Measurements from ENCODE around the gene ABHD17A. TPM values are rescaled to one million over a fixed set of nuclear protein-coding genes. Genes with fewer than 3 reads are reported as not detected.

The ABHD17A gene
- total and polyA plus RNA-seq, 9 of the 15 experiments (the other 6 are each of a cell fraction or from before 2014, with no cell fraction given) = 0.04 to 135 (median 21.8) TPM; not detected in 1

GRCh38 chr19:1904860-1905109 is 19.5 kb upstream of the ABHD17A start (continued):
- TF ChIP-seq MYC (IDR thresholded peaks at IDR 0.05; ENCODE audit: low read depth, low read length) = no peak
- TF ChIP-seq MYC (CRISPR knock-in tag; IDR thresholded peaks at IDR 0.05; ENCODE audit: borderline replicate concordance, low read depth) = no peak
- TF ChIP-seq ELK1 (CRISPR knock-in tag; IDR thresholded peaks at IDR 0.05) = no peak
- TF ChIP-seq, protein P1, sequence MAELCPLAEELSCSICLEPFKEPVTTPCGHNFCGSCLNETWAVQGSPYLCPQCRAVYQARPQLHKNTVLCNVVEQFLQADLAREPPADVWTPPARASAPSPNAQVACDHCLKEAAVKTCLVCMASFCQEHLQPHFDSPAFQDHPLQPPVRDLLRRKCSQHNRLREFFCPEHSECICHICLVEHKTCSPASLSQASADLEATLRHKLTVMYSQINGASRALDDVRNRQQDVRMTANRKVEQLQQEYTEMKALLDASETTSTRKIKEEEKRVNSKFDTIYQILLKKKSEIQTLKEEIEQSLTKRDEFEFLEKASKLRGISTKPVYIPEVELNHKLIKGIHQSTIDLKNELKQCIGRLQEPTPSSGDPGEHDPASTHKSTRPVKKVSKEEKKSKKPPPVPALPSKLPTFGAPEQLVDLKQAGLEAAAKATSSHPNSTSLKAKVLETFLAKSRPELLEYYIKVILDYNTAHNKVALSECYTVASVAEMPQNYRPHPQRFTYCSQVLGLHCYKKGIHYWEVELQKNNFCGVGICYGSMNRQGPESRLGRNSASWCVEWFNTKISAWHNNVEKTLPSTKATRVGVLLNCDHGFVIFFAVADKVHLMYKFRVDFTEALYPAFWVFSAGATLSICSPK (IDR thresholded peaks at IDR 0.05; ENCODE audit: borderline replicate concordance) = peak; percentile 7; the same call in 1 of the 2 replicates
- TF ChIP-seq, protein P2, sequence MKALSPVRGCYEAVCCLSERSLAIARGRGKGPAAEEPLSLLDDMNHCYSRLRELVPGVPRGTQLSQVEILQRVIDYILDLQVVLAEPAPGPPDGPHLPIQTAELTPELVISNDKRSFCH (CRISPR knock-in tag; IDR thresholded peaks at IDR 0.05) = no peak
- TF ChIP-seq, protein P2 (tag; IDR thresholded peaks at IDR 0.05) = no peak
- no peak for TF ChIP-seq MXD1 (CRISPR knock-in tag; IDR thresholded peaks at IDR 0.05; ENCODE audit: borderline replicate concordance, poor library complexity, severe bottlenecking)
- TF ChIP-seq ZNF717 (CRISPR knock-in tag; IDR thresholded peaks at IDR 0.05) = no peak
- 0 out of 2 replicates have a peak, but pooled peaks have one; percentile 14 for TF ChIP-seq NR2C1 (IDR thresholded peaks at IDR 0.05)
- no peak for TF ChIP-seq NR2C1 (tag; IDR thresholded peaks at IDR 0.05)
- TF ChIP-seq, protein P3, sequence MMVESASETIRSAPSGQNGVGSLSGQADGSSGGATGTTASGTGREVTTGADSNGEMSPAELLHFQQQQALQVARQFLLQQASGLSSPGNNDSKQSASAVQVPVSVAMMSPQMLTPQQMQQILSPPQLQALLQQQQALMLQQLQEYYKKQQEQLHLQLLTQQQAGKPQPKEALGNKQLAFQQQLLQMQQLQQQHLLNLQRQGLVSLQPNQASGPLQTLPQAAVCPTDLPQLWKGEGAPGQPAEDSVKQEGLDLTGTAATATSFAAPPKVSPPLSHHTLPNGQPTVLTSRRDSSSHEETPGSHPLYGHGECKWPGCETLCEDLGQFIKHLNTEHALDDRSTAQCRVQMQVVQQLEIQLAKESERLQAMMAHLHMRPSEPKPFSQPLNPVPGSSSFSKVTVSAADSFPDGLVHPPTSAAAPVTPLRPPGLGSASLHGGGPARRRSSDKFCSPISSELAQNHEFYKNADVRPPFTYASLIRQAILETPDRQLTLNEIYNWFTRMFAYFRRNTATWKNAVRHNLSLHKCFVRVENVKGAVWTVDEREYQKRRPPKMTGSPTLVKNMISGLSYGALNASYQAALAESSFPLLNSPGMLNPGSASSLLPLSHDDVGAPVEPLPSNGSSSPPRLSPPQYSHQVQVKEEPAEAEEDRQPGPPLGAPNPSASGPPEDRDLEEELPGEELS (CRISPR knock-in tag; IDR thresholded peaks at IDR 0.05; ENCODE audit: borderline replicate concordance) = no peak
- 0 out of 2 replicates have a peak, but pooled peaks have one; percentile 24 for TF ChIP-seq PHB2 (IDR thresholded peaks at IDR 0.05; ENCODE audit: low read depth)
- TF ChIP-seq CBX1 (IDR thresholded peaks at IDR 0.05; ENCODE audit: low read depth) = peak; percentile 90
- peak; percentile 5; the same call in 1 of the 2 replicates for TF ChIP-seq TEAD4 (IDR thresholded peaks at IDR 0.05; ENCODE audit: low read length)
- no peak for TF ChIP-seq TEAD4 (CRISPR knock-in tag; IDR thresholded peaks at IDR 0.05; ENCODE audit: borderline replicate concordance)
- TF ChIP-seq, protein P4, sequence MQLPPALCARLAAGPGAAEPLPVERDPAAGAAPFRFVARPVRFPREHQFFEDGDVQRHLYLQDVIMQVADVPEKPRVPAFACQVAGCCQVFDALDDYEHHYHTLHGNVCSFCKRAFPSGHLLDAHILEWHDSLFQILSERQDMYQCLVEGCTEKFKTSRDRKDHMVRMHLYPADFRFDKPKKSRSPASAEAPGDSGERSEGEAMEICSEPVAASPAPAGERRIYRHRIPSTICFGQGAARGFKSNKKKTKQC (CRISPR knock-in tag; IDR thresholded peaks at IDR 0.05) = no peak
- no peak for TF ChIP-seq THAP12 (CRISPR knock-in tag; IDR thresholded peaks at IDR 0.05)

Data from K562 (cell line).